Skeletal muscle satellite cell (primary cell): ENCODE measurements around the gene CFAP77.

ENCODE experiments used
- H3K27me3 ChIP-seq: 2 replicates; pipeline ENCODE4 v1.7.0; 2013; ENCODE audit warnings: low read length; ENCODE audit not compliant: control insufficient read depth, insufficient read depth
- H3K36me3 ChIP-seq: 2 replicates; pipeline ENCODE4 v1.7.0; 2013; ENCODE audit warnings: mild to moderate bottlenecking, control low read depth, low read length; ENCODE audit not compliant: insufficient read depth
- H3K4me1 ChIP-seq: 2 replicates; pipeline ENCODE4 v1.7.0; 2013; ENCODE audit warnings: low read length; ENCODE audit not compliant: control insufficient read depth, insufficient read depth
- H3K4me2 ChIP-seq: 2 replicates; pipeline ENCODE4 v1.7.0; 2013; ENCODE audit warnings: mild to moderate bottlenecking, low read length
- H3K4me3 ChIP-seq: 2 replicates; pipeline ENCODE4 v1.7.0; 2013; ENCODE audit warnings: low read length
- H3K9ac ChIP-seq: 2 replicates; pipeline ENCODE4 v1.7.0; 2013; ENCODE audit warnings: mild to moderate bottlenecking, low read depth, low read length, moderate library complexity
- H3K9me3 ChIP-seq: replicated peaks from 2 replicates; pipeline ENCODE4 v1.7.0; 2013; ENCODE audit warnings: mild to moderate bottlenecking, control low read depth, low read length

Gene CFAP77

GRCh38 chr9:132411091-132411508 is 1.1 kb downstream of the CFAP77 start:
- Histone ChIP-seq H3K36me3 (no peaks in the 10 kb centered on the region), H3K9me3 (no peaks in the 10 kb centered on the region), H3K4me2 (peak overlapping the region; percentile 87), H3K4me3 (no peak overlapping the region), H3K27me3 (peaks cover 55% of the 10 kb centered on the region), H3K4me1 (peaks cover 14% of the 10 kb centered on the region), H3K9ac (no peak overlapping the region)

- Histone ChIP-seq H3K4me2 (no peak overlapping the region), H3K9me3 (no peaks in the 10 kb centered on the region), H3K4me1 (peaks cover 10% of the 10 kb centered on the region), H3K36me3 (no peaks in the 10 kb centered on the region), H3K4me3 (no peak overlapping the region), H3K9ac (no peak overlapping the region), H3K27me3 (peaks cover 55% of the 10 kb centered on the region)
Measured at GRCh38 chr9:132412089-132412488, 2.1 kb downstream of the CFAP77 start.

GRCh38 chr9:132413926-132414325 is 3.9 kb downstream of the CFAP77 start:
- H3K36me3 ChIP-seq, result no peaks in the 10 kb centered on the region
- H3K9ac ChIP-seq, result no peak overlapping the region
- H3K27me3 ChIP-seq, result peaks cover 72% of the 10 kb centered on the region
- H3K4me3 ChIP-seq, result no peak overlapping the region
- no peak overlapping the region for H3K4me2 ChIP-seq
- H3K4me1 ChIP-seq, result peaks cover 9% of the 10 kb centered on the region
- no peaks in the 10 kb centered on the region for H3K9me3 ChIP-seq

GRCh38 chr9:132414731-132415130 is 4.7 kb downstream of the CFAP77 start:
- Histone ChIP-seq H3K9me3 (no peaks in the 10 kb centered on the region), H3K4me2 (no peak overlapping the region), H3K9ac (no peak overlapping the region), H3K4me1 (peaks cover 9% of the 10 kb centered on the region), H3K36me3 (no peaks in the 10 kb centered on the region), H3K4me3 (no peak overlapping the region), H3K27me3 (peaks cover 79% of the 10 kb centered on the region)

- H3K27me3 ChIP-seq, result peaks cover 78% of the 10 kb centered on the region
- H3K4me1 ChIP-seq, result peaks cover 8% of the 10 kb centered on the region
- no peak overlapping the region for H3K9ac ChIP-seq
- H3K9me3 ChIP-seq, result no peaks in the 10 kb centered on the region
- no peaks in the 10 kb centered on the region for H3K36me3 ChIP-seq
- no peak overlapping the region for H3K4me3 ChIP-seq
- H3K4me2 ChIP-seq, result no peak overlapping the region
Measured at GRCh38 chr9:132415181-132415580, 5.2 kb downstream of the CFAP77 start.

GRCh38 chr9:132418726-132419363 is 8.8 kb downstream of the CFAP77 start:
- Histone ChIP-seq H3K27me3 (peaks cover 65% of the 10 kb centered on the region), H3K4me2 (no peak overlapping the region), H3K4me1 (no peaks in the 10 kb centered on the region), H3K4me3 (no peak overlapping the region), H3K9me3 (no peaks in the 10 kb centered on the region), H3K9ac (no peak overlapping the region), H3K36me3 (no peaks in the 10 kb centered on the region)

GRCh38 chr9:132422574-132422973 is 12.6 kb downstream of the CFAP77 start:
- no peak overlapping the region for H3K4me3 ChIP-seq
- H3K27me3 ChIP-seq, result peaks cover 71% of the 10 kb centered on the region
- H3K36me3 ChIP-seq, result no peaks in the 10 kb centered on the region
- no peak overlapping the region for H3K4me2 ChIP-seq
- no peak overlapping the region for H3K9ac ChIP-seq
- H3K9me3 ChIP-seq, result no peaks in the 10 kb centered on the region
- no peaks in the 10 kb centered on the region for H3K4me1 ChIP-seq

- H3K4me1 ChIP-seq, result no peaks in the 10 kb centered on the region
- H3K9ac ChIP-seq, result no peak overlapping the region
- no peaks in the 10 kb centered on the region for H3K9me3 ChIP-seq
- H3K4me3 ChIP-seq, result no peak overlapping the region
- H3K4me2 ChIP-seq, result no peak overlapping the region
- H3K27me3 ChIP-seq, result peaks cover 66% of the 10 kb centered on the region
- H3K36me3 ChIP-seq, result no peaks in the 10 kb centered on the region
Measured at GRCh38 chr9:132423503-132423902, 13.5 kb downstream of the CFAP77 start.

GRCh38 chr9:132424857-132425674 is 15.1 kb downstream of the CFAP77 start:
- Histone ChIP-seq H3K4me3 (no peak overlapping the region), H3K9ac (no peak overlapping the region), H3K4me1 (no peaks in the 10 kb centered on the region), H3K27me3 (peaks cover 62% of the 10 kb centered on the region), H3K4me2 (no peak overlapping the region), H3K9me3 (no peaks in the 10 kb centered on the region), H3K36me3 (no peaks in the 10 kb centered on the region)

- Histone ChIP-seq H3K4me3 (no peak overlapping the region), H3K4me2 (no peak overlapping the region), H3K36me3 (no peaks in the 10 kb centered on the region), H3K9me3 (no peaks in the 10 kb centered on the region), H3K27me3 (peaks cover 67% of the 10 kb centered on the region), H3K9ac (no peak overlapping the region), H3K4me1 (no peaks in the 10 kb centered on the region)
Measured at GRCh38 chr9:132425675-132426062, 15.7 kb downstream of the CFAP77 start.

GRCh38 chr9:132426639-132427414 is 16.8 kb downstream of the CFAP77 start:
- H3K4me1 ChIP-seq, result no peaks in the 10 kb centered on the region
- H3K27me3 ChIP-seq, result peaks cover 74% of the 10 kb centered on the region
- H3K36me3 ChIP-seq, result no peaks in the 10 kb centered on the region
- H3K9me3 ChIP-seq, result no peaks in the 10 kb centered on the region
- no peak overlapping the region for H3K4me2 ChIP-seq
- H3K9ac ChIP-seq, result no peak overlapping the region
- no peak overlapping the region for H3K4me3 ChIP-seq
